B cell (primary cell): ENCODE results near the gene ESR1.

ENCODE experiments used
- EZH2 ChIP-seq: IDR thresholded peaks from 2 replicates; pipeline ENCODE4 v1.6.1; 2012; ENCODE audit warnings: borderline replicate concordance, low read depth, mild to moderate bottlenecking, moderate library complexity, low read length; ENCODE audit not compliant: insufficient read depth, poor library complexity, severe bottlenecking
- TF ChIP-seq, protein P1 (sequence below): fragments of 200-600 bp; IDR thresholded peaks from one replicate; pipeline ENCODE4 v1.8.0; 2022; ENCODE audit warnings: antibody characterized with exemption, mild to moderate bottlenecking

- TF ChIP-seq, protein P1, sequence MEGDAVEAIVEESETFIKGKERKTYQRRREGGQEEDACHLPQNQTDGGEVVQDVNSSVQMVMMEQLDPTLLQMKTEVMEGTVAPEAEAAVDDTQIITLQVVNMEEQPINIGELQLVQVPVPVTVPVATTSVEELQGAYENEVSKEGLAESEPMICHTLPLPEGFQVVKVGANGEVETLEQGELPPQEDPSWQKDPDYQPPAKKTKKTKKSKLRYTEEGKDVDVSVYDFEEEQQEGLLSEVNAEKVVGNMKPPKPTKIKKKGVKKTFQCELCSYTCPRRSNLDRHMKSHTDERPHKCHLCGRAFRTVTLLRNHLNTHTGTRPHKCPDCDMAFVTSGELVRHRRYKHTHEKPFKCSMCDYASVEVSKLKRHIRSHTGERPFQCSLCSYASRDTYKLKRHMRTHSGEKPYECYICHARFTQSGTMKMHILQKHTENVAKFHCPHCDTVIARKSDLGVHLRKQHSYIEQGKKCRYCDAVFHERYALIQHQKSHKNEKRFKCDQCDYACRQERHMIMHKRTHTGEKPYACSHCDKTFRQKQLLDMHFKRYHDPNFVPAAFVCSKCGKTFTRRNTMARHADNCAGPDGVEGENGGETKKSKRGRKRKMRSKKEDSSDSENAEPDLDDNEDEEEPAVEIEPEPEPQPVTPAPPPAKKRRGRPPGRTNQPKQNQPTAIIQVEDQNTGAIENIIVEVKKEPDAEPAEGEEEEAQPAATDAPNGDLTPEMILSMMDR = no peak
- TF ChIP-seq EZH2 = no peak
These were observed 255.0 kb downstream of the ESR1 start for GRCh38 chr6:152062476-152062875.
